Stomach smooth muscle (tissue), 2 donors: ENCODE results near the gene ST6GALNAC2.
"Not testable (repeated sequence)": the region's sequence is repeated elsewhere in the genome, so short reads cannot be mapped to it uniquely, and the experiment has no call there.

Experiments
- H3K27ac ChIP-seq: one replicate; pipeline ENCODE4 v1.7.0; 2013; ENCODE audit warnings: mild to moderate bottlenecking, low read length, inconsistent platforms
- H3K27me3 ChIP-seq, 2 donors: one replicate each; pipeline ENCODE4 v1.7.0; 2013; ENCODE audit warnings: low read length in 2 of 2; ENCODE audit not compliant: insufficient read depth in 2 of 2, control insufficient read depth in 1 of 2
- H3K36me3 ChIP-seq, 2 donors: one replicate each; pipeline ENCODE4 v1.7.0; 2013; ENCODE audit warnings: low read length in 2 of 2; ENCODE audit not compliant: control insufficient read depth in 2 of 2, insufficient read depth in 2 of 2
- H3K4me1 ChIP-seq: one replicate; pipeline ENCODE4 v1.7.0; 2013; ENCODE audit warnings: low read length; ENCODE audit not compliant: control insufficient read depth, insufficient read depth
- H3K4me3 ChIP-seq, 2 donors: one replicate each; pipeline ENCODE4 v1.7.0; 2013; ENCODE audit warnings: low read length in 2 of 2
- H3K9ac ChIP-seq, 2 donors: one replicate each; pipeline ENCODE4 v1.7.0; 2013; ENCODE audit warnings: low read length in 2 of 2, mild to moderate bottlenecking in 1 of 2
- H3K9me3 ChIP-seq, 2 donors: one replicate each; pipeline ENCODE4 v1.7.0; 2013; ENCODE audit warnings: low read length in 2 of 2; ENCODE audit not compliant: control insufficient read depth in 2 of 2
- donor health status: healthy.
- donor health status: Pancreatic carcinoma.

ST6GALNAC2 gene

GRCh38 chr17:76560877-76561221, 24.8 kb downstream of the ST6GALNAC2 start:
- peaks cover 15 to 17% of the 10 kb centered on the region in 2 donors for H3K36me3 ChIP-seq
- no peaks in the 10 kb centered on the region for H3K27me3 ChIP-seq
- H3K9ac ChIP-seq: no peak overlapping the region
- H3K9me3 ChIP-seq: no peaks in the 10 kb centered on the region
- peaks cover 27% of the 10 kb centered on the region for H3K4me1 ChIP-seq
- no peak overlapping the region for H3K27ac ChIP-seq
- no peak overlapping the region for H3K4me3 ChIP-seq

- H3K9me3 ChIP-seq: no peaks in the 10 kb centered on the region
- H3K4me3 ChIP-seq: no peak overlapping the region
- H3K9ac ChIP-seq: peak overlapping the region in 1 of 2 donors; percentile 21
- no peaks in the 10 kb centered on the region for H3K27me3 ChIP-seq
- H3K36me3 ChIP-seq: peaks cover 11% of the 10 kb centered on the region in 2 donors
- no peak overlapping the region for H3K27ac ChIP-seq
- H3K4me1 ChIP-seq: peaks cover 27% of the 10 kb centered on the region
Observed at GRCh38 chr17:76560036-76560876, 25.4 kb downstream of the ST6GALNAC2 start.

- H3K27me3 ChIP-seq, H3K9ac ChIP-seq, H3K4me3 ChIP-seq, H3K9me3 ChIP-seq, H3K36me3 ChIP-seq, H3K27ac ChIP-seq: not testable (repeated sequence)
- peaks cover 27% of the 10 kb centered on the region for H3K4me1 ChIP-seq
Observed at GRCh38 chr17:76559460-76559859, 26.2 kb downstream of the ST6GALNAC2 start.

- Histone ChIP-seq H3K9me3 (no peaks in the 10 kb centered on the region), H3K9ac (peak overlapping the region; percentile 95 to 100), H3K4me3 (peak overlapping the region; percentile 93 to 100), H3K36me3 (peaks cover 4 to 8% of the 10 kb centered on the region in 2 donors), H3K4me1 (peaks cover 27% of the 10 kb centered on the region), H3K27me3 (no peaks in the 10 kb centered on the region), H3K27ac (peak overlapping the region; percentile 88)
Observed at GRCh38 chr17:76558198-76559095, 27.2 kb downstream of the ST6GALNAC2 start.

GRCh38 chr17:76557368-76558197, 28.1 kb downstream of the ST6GALNAC2 start:
- H3K27me3 ChIP-seq: no peaks in the 10 kb centered on the region
- no peaks in the 10 kb centered on the region for H3K9me3 ChIP-seq
- H3K36me3 ChIP-seq: peaks cover 4 to 6% of the 10 kb centered on the region in 2 donors
- H3K4me3 ChIP-seq: peak overlapping the region; percentile 93 to 100
- peak overlapping the region; percentile 95 to 100 for H3K9ac ChIP-seq
- peak overlapping the region; percentile 88 for H3K27ac ChIP-seq
- H3K4me1 ChIP-seq: peaks cover 27% of the 10 kb centered on the region

GRCh38 chr17:76556765-76557367, 28.8 kb downstream of the ST6GALNAC2 start:
- Histone ChIP-seq H3K27me3 (no peaks in the 10 kb centered on the region), H3K9me3 (no peaks in the 10 kb centered on the region), H3K36me3 (peaks cover 2 to 4% of the 10 kb centered on the region in 2 donors), H3K27ac (peak overlapping the region; percentile 88), H3K9ac (peak overlapping the region; percentile 95 to 100), H3K4me1 (peaks cover 25% of the 10 kb centered on the region), H3K4me3 (peak overlapping the region; percentile 93 to 100)

- Histone ChIP-seq H3K27me3 (no peaks in the 10 kb centered on the region), H3K36me3 (no peaks in the 10 kb centered on the region), H3K27ac (no peak overlapping the region), H3K4me1 (peaks cover 15% of the 10 kb centered on the region), H3K9ac (no peak overlapping the region), H3K4me3 (no peak overlapping the region), H3K9me3 (no peaks in the 10 kb centered on the region)
Observed at GRCh38 chr17:76554131-76554530, 31.5 kb downstream of the ST6GALNAC2 start.

GRCh38 chr17:76553178-76553908, 32.3 kb downstream of the ST6GALNAC2 start:
- Histone ChIP-seq H3K4me3 (no peak overlapping the region), H3K9me3 (no peaks in the 10 kb centered on the region), H3K27ac (no peak overlapping the region), H3K4me1 (peaks cover 11% of the 10 kb centered on the region), H3K36me3 (no peaks in the 10 kb centered on the region), H3K27me3 (no peaks in the 10 kb centered on the region), H3K9ac (no peak overlapping the region)

GRCh38 chr17:76551685-76552084, 34.0 kb downstream of the ST6GALNAC2 start:
- Histone ChIP-seq H3K27me3 (no peaks in the 10 kb centered on the region), H3K9me3 (no peaks in the 10 kb centered on the region), H3K27ac (no peak overlapping the region), H3K9ac (no peak overlapping the region), H3K4me1 (peaks cover 6% of the 10 kb centered on the region), H3K36me3 (no peaks in the 10 kb centered on the region), H3K4me3 (no peak overlapping the region)
